Caco-2 (cell line): Measurements from ENCODE around the gene ABCA4. TPM values are rescaled to one million over a fixed set of nuclear protein-coding genes. Genes with fewer than 3 reads are reported as not detected.
A peak's percentile ranks its signal among the peaks of the same experiment; 100 is the strongest.

Experiments used
- BruUV-seq: library from RNA; stranded (reverse); fragments of 400-500 nt; replicated peaks from 2 replicates; lab custom pipeline; 2021; lab: Mats Ljungman, UMichigan
- CTCF ChIA-PET: fragments of 300-600 bp; sonication (Branson Sonifier 250); formaldehyde crosslinking; loops from one replicate; lab custom pipeline; 2022; ENCODE audit warnings: antibody characterized with exemption; lab: Charles Lee
- POLR2A ChIA-PET: fragments of 300-600 bp; sonication (Branson Sonifier 250); formaldehyde crosslinking; loops from one replicate; lab custom pipeline; 2022; ENCODE audit warnings: antibody characterized with exemption; lab: Charles Lee
- DNase-seq, 2 experiments: peaks; one replicate each; pipeline versions ENCODE4 v3.0.0 to v3.0.0-alpha.2; 2020 to 2022
- H3K27me3 ChIP-seq: replicated peaks from 2 replicates; pipeline ENCODE4 v1.6.0; 2011; ENCODE audit warnings: low read length; ENCODE audit not compliant: control insufficient read depth, insufficient read depth
- H3K36me3 ChIP-seq: 2 replicates; pipeline ENCODE4 v1.5.1; 2011; ENCODE audit warnings: low read length; ENCODE audit not compliant: control insufficient read depth, insufficient read depth
- H3K4me1 ChIP-seq: fragments of 250-450 bp; sonication (Bioruptor Pico); 2 replicates; pipeline ENCODE4 v1.5.1; 2020; ENCODE audit warnings: mild to moderate bottlenecking
- H3K4me3 ChIP-seq: 2 replicates; pipeline ENCODE4 v1.5.1; 2011; ENCODE audit warnings: low read depth, mild to moderate bottlenecking, control low read depth, low read length
- H3K9me3 ChIP-seq: fragments of 250-450 bp; sonication (Bioruptor Pico); 2 replicates; pipeline ENCODE4 v1.5.1; 2020; ENCODE audit warnings: mild to moderate bottlenecking, moderate library complexity
- H3K27ac Mint-ChIP-seq: one replicate; pipeline ENCODE4 v1.8.0; 2022; ENCODE audit warnings: mixed read lengths; ENCODE audit not compliant: unreplicated experiment
- H3K27me3 Mint-ChIP-seq: one replicate; pipeline ENCODE4 v1.8.0; 2022; ENCODE audit warnings: mixed read lengths; ENCODE audit not compliant: insufficient read depth, unreplicated experiment
- H3K36me3 Mint-ChIP-seq: one replicate; pipeline ENCODE4 v1.8.0; 2022; ENCODE audit warnings: mild to moderate bottlenecking, mixed read lengths; ENCODE audit not compliant: insufficient read depth, unreplicated experiment
- H3K4me1 Mint-ChIP-seq: one replicate; pipeline ENCODE4 v1.8.0; 2022; ENCODE audit warnings: low read depth, mixed read lengths; ENCODE audit not compliant: unreplicated experiment
- H3K4me3 Mint-ChIP-seq: one replicate; pipeline ENCODE4 v1.8.0; 2022; ENCODE audit warnings: mild to moderate bottlenecking, moderate library complexity, mixed read lengths; ENCODE audit not compliant: unreplicated experiment
- H3K9me3 Mint-ChIP-seq: one replicate; pipeline ENCODE4 v1.8.0; 2022; ENCODE audit warnings: mixed read lengths; ENCODE audit not compliant: unreplicated experiment
- intact Hi-C: fragments of 100-400 bp; cut with micrococcal nuclease; formaldehyde crosslinking; loops from one replicate; pipeline ENCODE4 v1.10.0; 2022; ENCODE audit not compliant: unreplicated experiment
- total RNA-seq: library from RNA; stranded (reverse); gene quantifications from 2 replicates; pipeline ENCODE4 v1.2.3, GENCODE V29; 2022
- TF ChIP-seq, protein P1 (sequence below), 2 experiments: fragments of 200-600 bp in 1 of 2; IDR thresholded peaks; 1 replicate in 1 of 2; 2 replicates in 1 of 2; pipeline versions ENCODE4 v1.5.1 to v1.8.0; 2011 to 2022; ENCODE audit warnings: antibody characterized with exemption in 1 of 2, control low read depth in 1 of 2, inconsistent platforms in 1 of 2, low read depth in 1 of 2, low read length in 1 of 2, mild to moderate bottlenecking in 1 of 2, moderate library complexity in 1 of 2; ENCODE audit not compliant: insufficient read depth in 1 of 2, severe bottlenecking in 1 of 2, unreplicated experiment in 1 of 2

The ABCA4 gene
- total RNA-seq, 1 experiment from 2014 or later: 1.8 TPM

DNA sequence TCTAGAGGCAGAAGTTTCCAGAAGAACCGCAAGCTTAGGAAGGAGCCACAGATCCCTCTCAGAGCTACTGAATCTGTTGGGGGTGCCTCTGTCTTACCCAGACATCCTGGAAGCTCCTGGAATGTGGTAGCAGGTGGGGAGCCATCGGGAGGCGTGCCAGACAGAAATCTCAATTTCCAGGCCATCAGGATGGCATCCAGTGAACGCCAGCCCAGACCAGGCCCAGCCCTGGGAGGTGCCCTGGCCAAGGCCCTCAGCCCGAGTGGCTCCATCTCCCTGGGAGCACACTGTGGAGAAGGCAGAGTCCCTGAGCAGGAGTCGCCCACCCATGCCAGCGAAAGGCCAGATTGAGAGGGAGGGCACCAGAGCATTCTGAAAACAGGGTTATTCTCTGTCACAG, 2.5 kb downstream of the ABCA4 start:
- Mint-ChIP-seq H3K4me3 (no peak overlapping the region), H3K9me3 (no peaks in the 10 kb centered on the region), H3K36me3 (no peaks in the 10 kb centered on the region), H3K27me3 (no peaks in the 10 kb centered on the region), H3K4me1 (peaks cover 45% of the 10 kb centered on the region), H3K27ac (peak overlapping the region; percentile 88)
- ChIA-PET POLR2A (interaction anchor here (0.7 kb wide), 1 partner anchor 19 kb away, joined by 3 read pairs; no protein-coding TSS in a partner anchor), CTCF (no interaction called here)
- TF ChIP-seq, protein P1, sequence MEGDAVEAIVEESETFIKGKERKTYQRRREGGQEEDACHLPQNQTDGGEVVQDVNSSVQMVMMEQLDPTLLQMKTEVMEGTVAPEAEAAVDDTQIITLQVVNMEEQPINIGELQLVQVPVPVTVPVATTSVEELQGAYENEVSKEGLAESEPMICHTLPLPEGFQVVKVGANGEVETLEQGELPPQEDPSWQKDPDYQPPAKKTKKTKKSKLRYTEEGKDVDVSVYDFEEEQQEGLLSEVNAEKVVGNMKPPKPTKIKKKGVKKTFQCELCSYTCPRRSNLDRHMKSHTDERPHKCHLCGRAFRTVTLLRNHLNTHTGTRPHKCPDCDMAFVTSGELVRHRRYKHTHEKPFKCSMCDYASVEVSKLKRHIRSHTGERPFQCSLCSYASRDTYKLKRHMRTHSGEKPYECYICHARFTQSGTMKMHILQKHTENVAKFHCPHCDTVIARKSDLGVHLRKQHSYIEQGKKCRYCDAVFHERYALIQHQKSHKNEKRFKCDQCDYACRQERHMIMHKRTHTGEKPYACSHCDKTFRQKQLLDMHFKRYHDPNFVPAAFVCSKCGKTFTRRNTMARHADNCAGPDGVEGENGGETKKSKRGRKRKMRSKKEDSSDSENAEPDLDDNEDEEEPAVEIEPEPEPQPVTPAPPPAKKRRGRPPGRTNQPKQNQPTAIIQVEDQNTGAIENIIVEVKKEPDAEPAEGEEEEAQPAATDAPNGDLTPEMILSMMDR (IDR thresholded peaks at IDR 0.05; ENCODE audit: insufficient read depth in 1 of 2, low read depth in 1 of 2, low read length in 1 of 2, severe bottlenecking in 1 of 2, unreplicated experiment in 1 of 2): no peak
- no peaks in the 10 kb centered on the region for H3K36me3 ChIP-seq
- BruUV-seq: no TSS peak
- no peaks in the 10 kb centered on the region for H3K27me3 ChIP-seq
- H3K4me1 ChIP-seq: peaks cover 56% of the 10 kb centered on the region
- intact Hi-C loops: loop anchor here (5.0 kb wide), 1 partner anchor 44 kb away; no protein-coding TSS in a partner anchor
- no peak overlapping the region for H3K4me3 ChIP-seq
- DNase-seq: no peak
- no peaks in the 10 kb centered on the region for H3K9me3 ChIP-seq

DNA sequence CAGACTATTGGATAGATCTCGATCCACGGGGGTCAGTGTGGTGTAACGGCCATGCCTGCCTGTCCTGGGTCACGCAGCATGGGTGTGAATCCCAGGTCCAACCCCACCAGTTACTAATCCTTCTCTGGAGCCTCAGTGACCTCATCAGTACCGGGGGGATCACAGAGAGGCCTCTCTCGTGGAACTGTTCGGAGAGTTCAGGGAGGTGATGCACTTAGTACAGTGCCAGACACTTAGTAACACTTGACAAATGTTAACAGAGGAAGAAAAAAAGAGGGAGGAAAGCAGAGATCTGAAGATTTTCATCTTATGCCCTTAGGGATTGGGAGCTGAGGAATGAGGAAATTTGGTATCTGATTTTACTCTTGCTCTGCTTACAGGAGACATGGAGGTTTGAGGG, 2.9 kb downstream of the ABCA4 start:
- TF ChIP-seq, protein P1 (IDR thresholded peaks at IDR 0.05; ENCODE audit: insufficient read depth in 1 of 2, low read depth in 1 of 2, low read length in 1 of 2, severe bottlenecking in 1 of 2, unreplicated experiment in 1 of 2): no peak
- intact Hi-C loops: loop anchor here (5.0 kb wide), 1 partner anchor 44 kb away; no protein-coding TSS in a partner anchor
- H3K9me3 ChIP-seq: no peaks in the 10 kb centered on the region
- CTCF ChIA-PET: no interaction called here
- Mint-ChIP-seq H3K4me1 (peaks cover 46% of the 10 kb centered on the region), H3K36me3 (no peaks in the 10 kb centered on the region), H3K4me3 (no peak overlapping the region), H3K9me3 (no peaks in the 10 kb centered on the region), H3K27me3 (no peaks in the 10 kb centered on the region), H3K27ac (peak overlapping the region; percentile 88)
- DNase-seq: peak in 1 of 2 experiments; percentile 44
- H3K4me3 ChIP-seq: no peak overlapping the region
- no peaks in the 10 kb centered on the region for H3K36me3 ChIP-seq
- H3K27me3 ChIP-seq: no peaks in the 10 kb centered on the region
- POLR2A ChIA-PET: interaction anchor here (0.7 kb wide), 1 partner anchor 19 kb away, joined by 3 read pairs; no protein-coding TSS in a partner anchor
- H3K4me1 ChIP-seq: peaks cover 56% of the 10 kb centered on the region
- BruUV-seq: no TSS peak

DNA sequence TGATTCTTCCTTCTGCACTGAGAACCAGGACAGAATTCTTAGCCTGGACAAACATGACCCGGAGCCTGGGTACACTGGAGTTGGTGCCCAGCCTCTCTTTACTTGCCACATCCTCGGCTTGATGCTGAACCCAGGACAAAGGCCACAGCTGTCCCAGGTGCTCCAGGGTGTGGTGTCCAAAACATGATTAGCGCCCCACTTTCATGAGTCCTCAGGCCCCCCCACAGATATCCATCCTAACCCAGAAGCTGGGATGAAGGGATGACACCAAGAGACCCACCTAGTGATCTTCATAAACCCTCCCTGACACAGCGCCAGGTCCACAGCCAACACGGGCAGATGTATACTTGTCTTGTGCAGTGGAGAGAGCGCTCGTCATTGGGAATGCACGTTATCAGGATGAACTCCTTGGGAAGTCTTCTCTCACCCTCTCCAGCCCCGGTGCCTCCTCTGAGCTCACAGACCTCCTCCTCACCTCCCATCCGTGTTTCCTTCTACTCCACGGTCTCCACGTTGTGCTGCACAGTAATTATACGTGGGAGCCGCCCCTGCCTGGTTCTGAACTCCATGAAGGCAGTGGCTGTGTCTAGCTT, 3.6 kb downstream of the ABCA4 start:
- ChIA-PET CTCF (no interaction called here), POLR2A (interaction anchor here (0.5 kb wide), 1 partner anchor 12 kb away, joined by 3 read pairs; no protein-coding TSS in a partner anchor)
- H3K27me3 ChIP-seq: no peaks in the 10 kb centered on the region
- no peaks in the 10 kb centered on the region for H3K36me3 ChIP-seq
- peak overlapping the region; percentile 18 for H3K4me3 Mint-ChIP-seq
- peaks cover 56% of the 10 kb centered on the region for H3K4me1 ChIP-seq
- H3K4me1 Mint-ChIP-seq: peaks cover 46% of the 10 kb centered on the region
- H3K9me3 ChIP-seq: no peaks in the 10 kb centered on the region
- H3K4me3 ChIP-seq: no peak overlapping the region
- H3K27me3 Mint-ChIP-seq: no peaks in the 10 kb centered on the region
- no peak for DNase-seq
- no TSS peak for BruUV-seq
- intact Hi-C loops: loop anchor here (2.0 to 5.0 kb wide), 2 partner anchors 17 to 45 kb away; no protein-coding TSS in a partner anchor
- TF ChIP-seq, protein P1 (IDR thresholded peaks at IDR 0.05; ENCODE audit: insufficient read depth in 1 of 2, low read depth in 1 of 2, low read length in 1 of 2, severe bottlenecking in 1 of 2, unreplicated experiment in 1 of 2): no peak
- H3K27ac Mint-ChIP-seq: peak overlapping the region; percentile 88
- no peaks in the 10 kb centered on the region for H3K36me3 Mint-ChIP-seq
- H3K9me3 Mint-ChIP-seq: no peaks in the 10 kb centered on the region
